Heart left ventricle (tissue), 13 donors: ENCODE data around the gene AKIRIN1.

Source experiments
- POLR2A ChIP-seq, 2 donors: fragments of 450-650 bp; IDR thresholded peaks; one replicate each; pipeline ENCODE4 v1.6.1; 2017; ENCODE audit warnings: antibody characterized with exemption in 2 of 2, mild to moderate bottlenecking in 2 of 2, moderate library complexity in 2 of 2
- TF ChIP-seq, protein P1 (sequence below), 12 donors: fragments of 200-600 bp; sonication (generic) in 4 of 12; IDR thresholded peaks; one replicate each; pipeline versions ENCODE4 v1.5.0 to v1.8.0; 2018 to 2022; ENCODE audit warnings: antibody characterized with exemption in 12 of 12, mild to moderate bottlenecking in 5 of 12
- donor health status: ischemic (EF 13 %, LVEDD 7.1; RV severe dilation, severe dysfunction).
- donor health status: DM: no; HTN: yes; CAD: no.
- donor health status: DM: no; HTN: no; CAD: no.
- donor health status: ischemic (EF 25% LVEDD 6.9; RV normal size, moderate dysfunction).
- donor health status: ischemic (EF 25% LVEDD 5.7; RV mildly dilated, moderate dysfunction).
- donor health status: ischemic (EF 35%, LVEDD 5.7; RV mildly dilated, moderate dysfunction).
- donor health status: nonischemic (EF 11% LVEDD 7.7; RV severe dilation, severe dysfunction).
- donor health status: DM: yes; HTN: yes; CAD: no.
- donor health status: PGD.
- donor health status: ischemic (EF 29% LVEDD 5.4; RV normal size, mild dysfunction).
- donor health status: nonischemic (EF 23%, LVEDD 6.1; RV moderate dilation, normal function).

DNA sequence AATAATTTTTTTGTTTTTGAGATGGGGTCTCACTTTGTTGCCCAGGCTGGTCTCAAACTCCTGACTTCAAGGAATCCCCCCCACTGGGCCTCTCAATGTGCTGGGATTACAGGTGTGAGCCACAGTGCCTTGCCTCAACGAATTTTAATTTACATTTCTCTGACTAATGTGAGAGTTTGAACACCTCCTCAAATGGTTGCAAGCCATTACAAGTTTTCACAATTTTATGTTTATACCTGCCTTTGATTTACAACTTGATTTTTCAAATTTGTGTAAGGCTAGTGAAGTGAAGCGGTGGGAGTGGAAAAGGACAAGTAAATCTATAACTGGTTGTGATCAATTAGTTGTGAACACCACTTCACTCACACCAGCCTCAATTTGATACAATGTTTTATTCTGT is 40.5 kb upstream of the AKIRIN1 start:
- no peak for TF ChIP-seq POLR2A (IDR thresholded peaks at IDR 0.05)
- TF ChIP-seq, protein P1, sequence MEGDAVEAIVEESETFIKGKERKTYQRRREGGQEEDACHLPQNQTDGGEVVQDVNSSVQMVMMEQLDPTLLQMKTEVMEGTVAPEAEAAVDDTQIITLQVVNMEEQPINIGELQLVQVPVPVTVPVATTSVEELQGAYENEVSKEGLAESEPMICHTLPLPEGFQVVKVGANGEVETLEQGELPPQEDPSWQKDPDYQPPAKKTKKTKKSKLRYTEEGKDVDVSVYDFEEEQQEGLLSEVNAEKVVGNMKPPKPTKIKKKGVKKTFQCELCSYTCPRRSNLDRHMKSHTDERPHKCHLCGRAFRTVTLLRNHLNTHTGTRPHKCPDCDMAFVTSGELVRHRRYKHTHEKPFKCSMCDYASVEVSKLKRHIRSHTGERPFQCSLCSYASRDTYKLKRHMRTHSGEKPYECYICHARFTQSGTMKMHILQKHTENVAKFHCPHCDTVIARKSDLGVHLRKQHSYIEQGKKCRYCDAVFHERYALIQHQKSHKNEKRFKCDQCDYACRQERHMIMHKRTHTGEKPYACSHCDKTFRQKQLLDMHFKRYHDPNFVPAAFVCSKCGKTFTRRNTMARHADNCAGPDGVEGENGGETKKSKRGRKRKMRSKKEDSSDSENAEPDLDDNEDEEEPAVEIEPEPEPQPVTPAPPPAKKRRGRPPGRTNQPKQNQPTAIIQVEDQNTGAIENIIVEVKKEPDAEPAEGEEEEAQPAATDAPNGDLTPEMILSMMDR (IDR thresholded peaks at IDR 0.05): no peak
